Esophagus squamous epithelium (tissue), 4 donors: ENCODE measurements around the gene CXCL9.

Experiments used
- POLR2A ChIP-seq, 4 donors: fragments of 450-650 bp; IDR thresholded peaks; one replicate each; pipeline ENCODE4 v1.6.1; 2017; ENCODE audit warnings: antibody characterized with exemption in 4 of 4, mild to moderate bottlenecking in 4 of 4, moderate library complexity in 3 of 4
- TF ChIP-seq, protein P1 (sequence below), 6 experiments: fragments of 450-650 bp in 4 of 6; fragments of 200-600 bp in 2 of 6; sonication (generic) in 2 of 6; IDR thresholded peaks; one replicate each; pipeline ENCODE4 v1.5.1; 2016 to 2019; ENCODE audit warnings: antibody characterized with exemption in 6 of 6, mild to moderate bottlenecking in 4 of 6, moderate library complexity in 4 of 6

GRCh38 chr4:76035141-76035540, 27.8 kb upstream of the CXCL9 start:
- TF ChIP-seq, protein P1, sequence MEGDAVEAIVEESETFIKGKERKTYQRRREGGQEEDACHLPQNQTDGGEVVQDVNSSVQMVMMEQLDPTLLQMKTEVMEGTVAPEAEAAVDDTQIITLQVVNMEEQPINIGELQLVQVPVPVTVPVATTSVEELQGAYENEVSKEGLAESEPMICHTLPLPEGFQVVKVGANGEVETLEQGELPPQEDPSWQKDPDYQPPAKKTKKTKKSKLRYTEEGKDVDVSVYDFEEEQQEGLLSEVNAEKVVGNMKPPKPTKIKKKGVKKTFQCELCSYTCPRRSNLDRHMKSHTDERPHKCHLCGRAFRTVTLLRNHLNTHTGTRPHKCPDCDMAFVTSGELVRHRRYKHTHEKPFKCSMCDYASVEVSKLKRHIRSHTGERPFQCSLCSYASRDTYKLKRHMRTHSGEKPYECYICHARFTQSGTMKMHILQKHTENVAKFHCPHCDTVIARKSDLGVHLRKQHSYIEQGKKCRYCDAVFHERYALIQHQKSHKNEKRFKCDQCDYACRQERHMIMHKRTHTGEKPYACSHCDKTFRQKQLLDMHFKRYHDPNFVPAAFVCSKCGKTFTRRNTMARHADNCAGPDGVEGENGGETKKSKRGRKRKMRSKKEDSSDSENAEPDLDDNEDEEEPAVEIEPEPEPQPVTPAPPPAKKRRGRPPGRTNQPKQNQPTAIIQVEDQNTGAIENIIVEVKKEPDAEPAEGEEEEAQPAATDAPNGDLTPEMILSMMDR (IDR thresholded peaks at IDR 0.05) = no peak
- TF ChIP-seq POLR2A (IDR thresholded peaks at IDR 0.05) = no peak
